Neuronal stem cell (in vitro differentiated cells): ENCODE results near the gene EME1.

Source experiments
- DNase-seq: peaks from one replicate; pipeline ENCODE4 v3.0.0-alpha.2; 2013; ENCODE audit warnings: low spot score
- H2AFZ ChIP-seq: one replicate; pipeline ENCODE4 v1.6.1; 2013; ENCODE audit warnings: mild to moderate bottlenecking, low read length, inconsistent platforms
- H2AK5ac ChIP-seq: 2 replicates; pipeline ENCODE4 v1.6.1; 2013; ENCODE audit warnings: low read depth, mild to moderate bottlenecking, inconsistent platforms, low read length, moderate library complexity, mixed read lengths
- H2BK120ac ChIP-seq: 2 replicates; pipeline ENCODE4 v1.6.1; 2013; ENCODE audit warnings: low read depth, mild to moderate bottlenecking, inconsistent platforms, low read length, moderate library complexity, mixed read lengths
- H2BK12ac ChIP-seq: one replicate; pipeline ENCODE4 v1.6.1; 2013; ENCODE audit warnings: low read length, inconsistent platforms
- H2BK15ac ChIP-seq: 2 replicates; pipeline ENCODE4 v1.6.1; 2013; ENCODE audit warnings: mild to moderate bottlenecking, low read length, inconsistent platforms, mixed read lengths
- H2BK5ac ChIP-seq: one replicate; pipeline ENCODE4 v1.6.1; 2013; ENCODE audit warnings: inconsistent platforms, mild to moderate bottlenecking, low read length, moderate library complexity
- H3K14ac ChIP-seq: one replicate; pipeline ENCODE4 v1.6.1; 2013; ENCODE audit warnings: low read length, inconsistent platforms
- H3K18ac ChIP-seq: 2 replicates; pipeline ENCODE4 v1.6.1; 2013; ENCODE audit warnings: low read length, inconsistent platforms
- H3K23ac ChIP-seq: 2 replicates; pipeline ENCODE4 v1.6.1; 2013; ENCODE audit warnings: low read depth, mild to moderate bottlenecking, mixed read lengths, low read length, inconsistent platforms; ENCODE audit not compliant: poor library complexity
- H3K27ac ChIP-seq: replicated peaks from 3 replicates; pipeline ENCODE4 v1.5.1; 2013; ENCODE audit warnings: low read length, inconsistent platforms
- H3K27me3 ChIP-seq, 3 experiments: 2 replicates each; pipeline ENCODE4 v1.6.1; 2013; ENCODE audit warnings: low read length in 3 of 3, mild to moderate bottlenecking in 2 of 3, inconsistent platforms in 1 of 3, low read depth in 1 of 3, mixed read lengths in 1 of 3, moderate library complexity in 1 of 3; ENCODE audit not compliant: control insufficient read depth in 3 of 3, insufficient read depth in 3 of 3
- H3K36me3 ChIP-seq, 2 donors: replicated peaks in 1 of 2; 2 replicates each; pipeline ENCODE4 v1.6.1; 2013; ENCODE audit warnings: low read length in 2 of 2; ENCODE audit not compliant: control insufficient read depth in 2 of 2, insufficient read depth in 2 of 2
- H3K4ac ChIP-seq: 2 replicates; pipeline ENCODE4 v1.6.1; 2013; ENCODE audit warnings: inconsistent platforms, mild to moderate bottlenecking, low read length, moderate library complexity
- H3K4me1 ChIP-seq, 2 donors: 1 replicate in 1 of 2; 2 replicates in 1 of 2; pipeline ENCODE4 v1.6.1; 2013; ENCODE audit warnings: low read length in 2 of 2, low read depth in 1 of 2; ENCODE audit not compliant: control insufficient read depth in 2 of 2, insufficient read depth in 1 of 2
- H3K4me2 ChIP-seq: one replicate; pipeline ENCODE4 v1.6.1; 2013; ENCODE audit warnings: mild to moderate bottlenecking, low read length, inconsistent platforms; ENCODE audit not compliant: insufficient read depth, poor library complexity, severe bottlenecking
- H3K4me3 ChIP-seq, 2 donors: 2 replicates each; pipeline ENCODE4 v1.5.1; 2013; ENCODE audit warnings: low read length in 2 of 2, mild to moderate bottlenecking in 2 of 2, inconsistent platforms in 1 of 2, moderate library complexity in 1 of 2
- H3K79me1 ChIP-seq: one replicate; pipeline ENCODE4 v1.6.1; 2013; ENCODE audit warnings: low read depth, mild to moderate bottlenecking, inconsistent platforms, low read length, moderate library complexity
- H3K9ac ChIP-seq: one replicate; pipeline ENCODE4 v1.6.1; 2013; ENCODE audit warnings: mild to moderate bottlenecking, low read depth, low read length, inconsistent platforms; ENCODE audit not compliant: poor library complexity
- H3K9me3 ChIP-seq, 2 donors: replicated peaks in 1 of 2; 2 replicates each; pipeline versions ENCODE3 to v1.6.1; 2013; ENCODE audit warnings: low read length in 2 of 2, mild to moderate bottlenecking in 2 of 2, inconsistent platforms in 1 of 2, low read depth in 1 of 2, mixed read lengths in 1 of 2, moderate library complexity in 1 of 2; ENCODE audit not compliant: control insufficient read depth in 2 of 2, insufficient read depth in 1 of 2
- H4K8ac ChIP-seq: one replicate; pipeline ENCODE4 v1.6.1; 2013; ENCODE audit warnings: low read depth, mild to moderate bottlenecking, inconsistent platforms, low read length, moderate library complexity
- H4K91ac ChIP-seq: one replicate; pipeline ENCODE4 v1.6.1; 2013; ENCODE audit warnings: low read length, low read depth, mild to moderate bottlenecking, inconsistent platforms; ENCODE audit not compliant: poor library complexity
- WGBS, 2 donors: extraction: QIAGEN DNeasy Blood & Tissue Kit; methylation state at CpG; one replicate each; pipeline ENCODE4 v1.1.7; 2013; ENCODE audit warnings: missing lambda C conversion rate in 2 of 2, mixed read lengths in 1 of 2; ENCODE audit not compliant: insufficient read length in 2 of 2, insufficient replicate concordance in 1 of 2; ENCODE audit errors: extremely low coverage in 2 of 2; 5-methylcytosine and 5-hydroxymethylcytosine counted together

Gene EME1

GRCh38 chr17:50370052-50370451 lies 3.0 kb upstream of the EME1 start:
- Histone ChIP-seq H3K4me2 (no peak overlapping the region), H2BK5ac (no peak overlapping the region), H2AFZ (no peak overlapping the region), H3K27ac (no peak overlapping the region), H3K4ac (no peak overlapping the region), H3K27me3 (no peaks in the 10 kb centered on the region), H3K4me3 (no peak overlapping the region), H3K36me3 (peaks cover 29 to 70% of the 10 kb centered on the region in 2 donors), H4K8ac (no peak overlapping the region), H2AK5ac (no peak overlapping the region), H2BK12ac (no peak overlapping the region), H3K79me1 (no peaks in the 10 kb centered on the region), H2BK120ac (no peak overlapping the region), H3K23ac (no peak overlapping the region), H2BK15ac (no peak overlapping the region), H3K9ac (no peak overlapping the region), H3K9me3 (no peaks in the 10 kb centered on the region), H3K4me1 (peaks cover 4 to 15% of the 10 kb centered on the region in 2 donors), H4K91ac (no peak overlapping the region), H3K14ac (no peak overlapping the region), H3K18ac (no peak overlapping the region)
- DNase-seq, result no peak
- no CpG with 5 or more reads among the region's 5 CpGs for WGBS, 2 donors

GRCh38 chr17:50371526-50371925 lies 1.5 kb upstream of the EME1 start:
- Histone ChIP-seq H2BK12ac (no peak overlapping the region), H3K27me3 (no peaks in the 10 kb centered on the region), H3K9me3 (no peaks in the 10 kb centered on the region), H3K4ac (no peak overlapping the region), H3K4me2 (no peak overlapping the region), H3K9ac (no peak overlapping the region), H2BK15ac (no peak overlapping the region), H3K4me3 (peak overlapping the region in 1 of 2 donors; percentile 82), H4K91ac (no peak overlapping the region), H3K14ac (no peak overlapping the region), H2AK5ac (no peak overlapping the region), H4K8ac (no peak overlapping the region), H3K27ac (no peak overlapping the region), H3K36me3 (peaks cover 27 to 73% of the 10 kb centered on the region in 2 donors), H3K18ac (no peak overlapping the region), H3K79me1 (no peaks in the 10 kb centered on the region), H2BK120ac (no peak overlapping the region), H3K23ac (no peak overlapping the region), H2AFZ (no peak overlapping the region), H3K4me1 (peaks cover 4 to 6% of the 10 kb centered on the region in 2 donors), H2BK5ac (no peak overlapping the region)
- no peak for DNase-seq
- WGBS, 2 donors, result no CpG with 5 or more reads among the region's 2 CpGs

- no peak overlapping the region for H3K18ac ChIP-seq
- no peak overlapping the region for H3K4ac ChIP-seq
- H4K8ac ChIP-seq, result no peak overlapping the region
- peaks cover 25 to 72% of the 10 kb centered on the region in 2 donors for H3K36me3 ChIP-seq
- H3K27ac ChIP-seq, result no peak overlapping the region
- WGBS, 2 donors, result no CpG with 5 or more reads among the region's 14 CpGs
- H3K79me1 ChIP-seq, result no peaks in the 10 kb centered on the region
- DNase-seq, result no peak
- peak overlapping the region; percentile 97 for H2AFZ ChIP-seq
- H2AK5ac ChIP-seq, result no peak overlapping the region
- H3K4me1 ChIP-seq, result peaks cover 4 to 6% of the 10 kb centered on the region in 2 donors
- H2BK15ac ChIP-seq, result no peak overlapping the region
- H2BK5ac ChIP-seq, result no peak overlapping the region
- H3K14ac ChIP-seq, result no peak overlapping the region
- no peaks in the 10 kb centered on the region for H3K27me3 ChIP-seq
- no peak overlapping the region for H4K91ac ChIP-seq
- no peak overlapping the region for H2BK12ac ChIP-seq
- H3K9me3 ChIP-seq, result no peaks in the 10 kb centered on the region
- no peak overlapping the region for H3K23ac ChIP-seq
- peak overlapping the region; percentile 71 for H3K4me2 ChIP-seq
- no peak overlapping the region for H2BK120ac ChIP-seq
- peak overlapping the region; percentile 82 to 99 for H3K4me3 ChIP-seq
- H3K9ac ChIP-seq, result no peak overlapping the region
Observed at GRCh38 chr17:50372222-50372757, 739 bp upstream of the EME1 start.

GRCh38 chr17:50373705-50374104 lies 676 bp downstream of the EME1 start:
- H3K4me1 ChIP-seq, result peaks cover 4 to 6% of the 10 kb centered on the region in 2 donors
- H3K4me2 ChIP-seq, result peak overlapping the region; percentile 71
- no peak overlapping the region for H3K23ac ChIP-seq
- H2BK5ac ChIP-seq, result no peak overlapping the region
- WGBS, 2 donors, result no CpG with 5 or more reads among the region's 2 CpGs
- no peak overlapping the region for H2BK15ac ChIP-seq
- H2BK12ac ChIP-seq, result no peak overlapping the region
- H2BK120ac ChIP-seq, result no peak overlapping the region
- no peak overlapping the region for H3K9ac ChIP-seq
- H3K27ac ChIP-seq, result no peak overlapping the region
- H3K9me3 ChIP-seq, result no peaks in the 10 kb centered on the region
- no peaks in the 10 kb centered on the region for H3K27me3 ChIP-seq
- no peak overlapping the region for H2AK5ac ChIP-seq
- H3K4me3 ChIP-seq, result peak overlapping the region; percentile 82 to 99
- H4K91ac ChIP-seq, result no peak overlapping the region
- no peak for DNase-seq
- no peak overlapping the region for H3K14ac ChIP-seq
- no peak overlapping the region for H3K4ac ChIP-seq
- no peaks in the 10 kb centered on the region for H3K79me1 ChIP-seq
- peaks cover 17 to 68% of the 10 kb centered on the region in 2 donors for H3K36me3 ChIP-seq
- H3K18ac ChIP-seq, result no peak overlapping the region
- peak overlapping the region; percentile 97 for H2AFZ ChIP-seq
- H4K8ac ChIP-seq, result no peak overlapping the region
